HG02763 (cell line): Measurements from ENCODE around the gene WDR89.
A peak's percentile ranks its signal among the peaks of the same experiment; 100 is the strongest.
"Not testable (repeated sequence)": the region's sequence is repeated elsewhere in the genome, so short reads cannot be mapped to it uniquely, and the experiment has no call there.

ENCODE experiments used
- ATAC-seq: cut with Tn5 transposase; IDR thresholded peaks from one replicate; pipeline ENCODE4 v1.9.1; 2021; ENCODE audit warnings: mild to moderate bottlenecking, moderate library complexity; ENCODE audit not compliant: unreplicated experiment

The WDR89 gene

GRCh38 chr14:63641473-63642228 lies at the start of gene WDR89:
TSS of gene WDR89 (minus strand) at chr14:63641871. CDS start at chr14:63599942, 41,929 bp downstream.
- peak; percentile 85 for ATAC-seq

- ATAC-seq, result no peak
Observed at GRCh38 chr14:63689132-63689531, 47.5 kb upstream of the WDR89 start.

GRCh38 chr14:63686926-63687325 lies 45.3 kb upstream of the WDR89 start:
- no peak for ATAC-seq

- no peak for ATAC-seq
Observed at GRCh38 chr14:63685401-63685800, 43.7 kb upstream of the WDR89 start.

- no peak for ATAC-seq
Observed at GRCh38 chr14:63682727-63683593, 41.3 kb upstream of the WDR89 start.

GRCh38 chr14:63678536-63678935 lies 36.9 kb upstream of the WDR89 start:
- ATAC-seq, result no peak

GRCh38 chr14:63677891-63678379 lies 36.3 kb upstream of the WDR89 start:
- no peak for ATAC-seq

GRCh38 chr14:63676615-63677014 lies 34.9 kb upstream of the WDR89 start:
- no peak for ATAC-seq

GRCh38 chr14:63673886-63674497 lies 32.3 kb upstream of the WDR89 start:
- ATAC-seq, result no peak

GRCh38 chr14:63673255-63673654 lies 31.6 kb upstream of the WDR89 start:
- no peak for ATAC-seq

GRCh38 chr14:63672417-63673180 lies 30.9 kb upstream of the WDR89 start:
- peak; percentile 60 for ATAC-seq

GRCh38 chr14:63671987-63672386 lies 30.3 kb upstream of the WDR89 start:
- ATAC-seq, result peak; percentile 24

- ATAC-seq, result no peak
Observed at GRCh38 chr14:63670692-63671091, 29.0 kb upstream of the WDR89 start.

GRCh38 chr14:63666335-63666734 lies 24.7 kb upstream of the WDR89 start:
- no peak for ATAC-seq

- no peak for ATAC-seq
Observed at GRCh38 chr14:63663428-63664341, 22.0 kb upstream of the WDR89 start.

- ATAC-seq, result no peak
Observed at GRCh38 chr14:63662776-63663175, 21.1 kb upstream of the WDR89 start.

- not testable (repeated sequence) for ATAC-seq
Observed at GRCh38 chr14:63661881-63662280, 20.2 kb upstream of the WDR89 start.

- ATAC-seq, result no peak
Observed at GRCh38 chr14:63659726-63660125, 18.1 kb upstream of the WDR89 start.

- ATAC-seq, result no peak
Observed at GRCh38 chr14:63656194-63656593, 14.5 kb upstream of the WDR89 start.

GRCh38 chr14:63654936-63655335 lies 13.3 kb upstream of the WDR89 start:
- no peak for ATAC-seq
